Measurements from ENCODE around the gene FEZF2. TPM values are rescaled to one million over a fixed set of nuclear protein-coding genes. Genes with fewer than 3 reads are reported as not detected.
A peak's percentile ranks its signal among the peaks of the same experiment; 100 is the strongest.

The FEZF2 gene
- total RNA-seq, 4 donors from 2014 or later: not detected

DNA sequence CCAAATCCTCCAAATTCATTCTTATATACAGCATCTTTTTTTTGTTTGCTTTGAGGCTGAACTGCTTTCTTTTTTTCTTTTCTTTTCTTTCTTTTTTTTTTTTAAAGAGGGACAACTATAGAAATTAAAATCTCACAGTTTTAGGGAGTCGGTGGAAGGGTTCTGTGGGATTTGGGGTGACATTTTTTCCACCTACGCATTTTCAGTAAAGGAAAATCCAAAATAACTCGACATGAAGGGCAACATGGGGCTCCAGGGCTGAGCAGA is 3.0 kb upstream of the FEZF2 start:
- intact Hi-C loops (cut with DNase I; ENCODE audit: low total_unique reads) (no loop called here), in situ Hi-C loops (cut with MboI; ENCODE audit: low pct_ligation_motif_present in 1 of 4, low pct_unique_long_range_greater_than_20kb in 1 of 4, low sequenced_read_pairs in 3 of 4) (no loop called here)
- Histone ChIP-seq H3K4me3 (no peak overlapping the region), H3K27me3 (peaks cover 100% of the 10 kb centered on the region), H3K27ac (no peak overlapping the region), H3K9me3 (no peaks in the 10 kb centered on the region), H3K4me1 (peaks cover 0 to 23% (median 0%) of the 10 kb centered on the region in 4 donors), H3K36me3 (no peaks in the 10 kb centered on the region)
- WGBS, 2 donors (ENCODE audit: low coverage in 1 of 2): 20 to 60% methylated on average over 1 to 3 of the region's 3 CpGs
- TF ChIP-seq POLR2A (IDR thresholded peaks at IDR 0.05): no peak
- TF ChIP-seq POLR2AphosphoS5 (IDR thresholded peaks at IDR 0.05): no peak
- TF ChIP-seq, protein P1, sequence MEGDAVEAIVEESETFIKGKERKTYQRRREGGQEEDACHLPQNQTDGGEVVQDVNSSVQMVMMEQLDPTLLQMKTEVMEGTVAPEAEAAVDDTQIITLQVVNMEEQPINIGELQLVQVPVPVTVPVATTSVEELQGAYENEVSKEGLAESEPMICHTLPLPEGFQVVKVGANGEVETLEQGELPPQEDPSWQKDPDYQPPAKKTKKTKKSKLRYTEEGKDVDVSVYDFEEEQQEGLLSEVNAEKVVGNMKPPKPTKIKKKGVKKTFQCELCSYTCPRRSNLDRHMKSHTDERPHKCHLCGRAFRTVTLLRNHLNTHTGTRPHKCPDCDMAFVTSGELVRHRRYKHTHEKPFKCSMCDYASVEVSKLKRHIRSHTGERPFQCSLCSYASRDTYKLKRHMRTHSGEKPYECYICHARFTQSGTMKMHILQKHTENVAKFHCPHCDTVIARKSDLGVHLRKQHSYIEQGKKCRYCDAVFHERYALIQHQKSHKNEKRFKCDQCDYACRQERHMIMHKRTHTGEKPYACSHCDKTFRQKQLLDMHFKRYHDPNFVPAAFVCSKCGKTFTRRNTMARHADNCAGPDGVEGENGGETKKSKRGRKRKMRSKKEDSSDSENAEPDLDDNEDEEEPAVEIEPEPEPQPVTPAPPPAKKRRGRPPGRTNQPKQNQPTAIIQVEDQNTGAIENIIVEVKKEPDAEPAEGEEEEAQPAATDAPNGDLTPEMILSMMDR (IDR thresholded peaks at IDR 0.05): no peak
- TF ChIP-seq EP300 (IDR thresholded peaks at IDR 0.05; ENCODE audit: low read depth): no peak
- no peak for DNase-seq

DNA sequence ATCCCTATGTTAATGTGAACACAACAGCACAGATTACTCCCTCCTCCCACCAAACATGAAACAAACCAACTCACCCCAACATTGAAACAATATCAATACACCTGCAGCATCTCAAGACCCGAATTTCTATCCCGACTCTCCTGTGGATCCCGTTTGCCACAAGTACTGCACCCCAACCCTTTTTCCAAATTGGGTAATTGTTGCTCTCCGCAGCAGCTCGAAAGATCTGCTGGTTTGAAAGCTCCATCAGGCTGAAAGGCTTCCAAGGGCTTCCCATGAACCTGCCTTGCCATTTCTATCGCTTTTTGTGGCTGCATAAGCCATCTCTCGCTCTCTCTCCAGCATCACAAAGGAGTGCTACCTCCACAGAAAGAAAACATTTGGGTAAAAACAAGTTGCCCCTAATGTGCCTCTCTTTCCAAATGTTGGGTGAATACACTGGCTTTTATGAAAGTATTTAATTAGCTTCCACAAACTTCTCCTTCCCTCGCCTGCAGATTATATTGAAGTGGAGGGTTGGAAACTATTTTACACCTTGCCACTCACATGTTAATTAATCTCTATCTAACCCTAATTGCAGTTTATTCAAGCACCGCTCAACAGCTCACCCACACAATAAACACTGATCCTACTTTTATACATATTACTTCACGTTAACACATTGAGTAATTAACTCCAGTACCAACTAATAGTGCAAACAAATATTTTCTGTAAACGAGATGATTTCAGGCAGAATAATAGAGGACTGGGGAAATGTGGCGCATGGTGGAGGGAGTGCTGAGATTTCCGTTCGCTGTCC is 2.5 kb upstream of the FEZF2 start:
- H3K27me3 ChIP-seq: peaks cover 100% of the 10 kb centered on the region
- H3K9me3 ChIP-seq: no peaks in the 10 kb centered on the region
- H3K36me3 ChIP-seq: no peaks in the 10 kb centered on the region
- no peak overlapping the region for H3K27ac ChIP-seq
- TF ChIP-seq, protein P1 (IDR thresholded peaks at IDR 0.05): no peak
- TF ChIP-seq EP300 (IDR thresholded peaks at IDR 0.05; ENCODE audit: low read depth) (no peak), POLR2A (IDR thresholded peaks at IDR 0.05) (no peak)
- intact Hi-C loops (cut with DNase I; ENCODE audit: low total_unique reads) (no loop called here), in situ Hi-C loops (cut with MboI; ENCODE audit: low pct_ligation_motif_present in 1 of 4, low pct_unique_long_range_greater_than_20kb in 1 of 4, low sequenced_read_pairs in 3 of 4) (no loop called here)
- no peak for DNase-seq
- 27 to 37% methylated on average over 11 to 14 of the region's 14 CpGs for WGBS, 2 donors (ENCODE audit: low coverage in 1 of 2)
- peaks cover 0 to 23% (median 0%) of the 10 kb centered on the region in 4 donors for H3K4me1 ChIP-seq
- no peak overlapping the region for H3K4me3 ChIP-seq

DNA sequence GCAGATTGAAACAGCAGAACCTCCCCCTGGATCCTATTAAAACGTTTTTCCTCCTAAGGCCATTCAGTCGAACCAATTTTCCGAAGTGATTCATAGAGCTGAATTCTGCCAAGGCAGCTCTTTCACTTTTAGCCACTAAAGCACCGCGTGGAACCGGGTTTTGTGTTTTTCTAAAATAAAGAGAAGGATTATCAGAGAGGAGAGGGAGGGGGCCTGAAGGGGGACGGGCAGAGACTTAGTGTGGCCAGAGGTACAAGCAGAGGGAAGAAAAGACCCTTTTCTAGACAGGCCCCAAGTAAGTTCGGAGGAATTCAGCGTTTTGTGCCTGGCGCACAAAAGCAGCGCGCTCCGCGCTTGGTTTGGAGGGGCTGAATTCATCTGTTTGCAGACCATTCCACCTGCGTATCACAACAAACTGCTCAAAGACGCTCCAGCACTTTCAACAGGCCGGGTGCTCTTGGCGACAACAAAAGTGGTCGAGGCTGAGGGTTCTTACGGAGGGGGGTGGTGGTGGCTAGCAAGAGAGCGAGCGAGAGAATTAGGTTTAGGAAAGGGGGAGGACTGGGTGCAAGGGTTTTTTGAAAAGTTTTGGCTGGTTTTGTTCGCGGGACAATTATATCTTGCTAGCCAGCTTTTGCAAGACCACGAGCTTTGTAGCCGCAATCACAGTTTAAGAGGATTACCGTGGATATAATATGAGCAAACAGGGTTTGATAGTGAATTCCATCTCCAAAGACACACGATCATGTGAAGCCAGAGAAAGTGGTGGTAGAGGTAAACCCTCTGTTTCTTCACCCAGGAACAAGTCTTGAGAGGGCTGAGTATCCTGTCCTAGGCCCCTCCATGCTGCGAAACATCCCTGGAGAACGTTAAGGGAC is 1.2 kb upstream of the FEZF2 start:
- DNase-seq: no peak
- peaks cover 100% of the 10 kb centered on the region for H3K27me3 ChIP-seq
- in situ Hi-C loops (cut with MboI; ENCODE audit: low pct_ligation_motif_present in 1 of 4, low pct_unique_long_range_greater_than_20kb in 1 of 4, low sequenced_read_pairs in 3 of 4) (no loop called here), intact Hi-C loops (cut with DNase I; ENCODE audit: low total_unique reads) (no loop called here)
- no peaks in the 10 kb centered on the region for H3K9me3 ChIP-seq
- peak overlapping the region in 1 of 4 donors; percentile 26 for H3K4me3 ChIP-seq
- TF ChIP-seq EP300 (IDR thresholded peaks at IDR 0.05; ENCODE audit: low read depth) (no peak), POLR2AphosphoS5 (IDR thresholded peaks at IDR 0.05) (no peak), POLR2A (IDR thresholded peaks at IDR 0.05) (no peak)
- TF ChIP-seq, protein P1 (IDR thresholded peaks at IDR 0.05): no peak
- peaks cover 0 to 27% (median under 1%) of the 10 kb centered on the region in 4 donors for H3K4me1 ChIP-seq
- H3K27ac ChIP-seq: no peak overlapping the region
- no peaks in the 10 kb centered on the region for H3K36me3 ChIP-seq
- 13 to 14% methylated on average over 15 to 30 of the region's 30 CpGs for WGBS, 2 donors (ENCODE audit: low coverage in 1 of 2)

DNA sequence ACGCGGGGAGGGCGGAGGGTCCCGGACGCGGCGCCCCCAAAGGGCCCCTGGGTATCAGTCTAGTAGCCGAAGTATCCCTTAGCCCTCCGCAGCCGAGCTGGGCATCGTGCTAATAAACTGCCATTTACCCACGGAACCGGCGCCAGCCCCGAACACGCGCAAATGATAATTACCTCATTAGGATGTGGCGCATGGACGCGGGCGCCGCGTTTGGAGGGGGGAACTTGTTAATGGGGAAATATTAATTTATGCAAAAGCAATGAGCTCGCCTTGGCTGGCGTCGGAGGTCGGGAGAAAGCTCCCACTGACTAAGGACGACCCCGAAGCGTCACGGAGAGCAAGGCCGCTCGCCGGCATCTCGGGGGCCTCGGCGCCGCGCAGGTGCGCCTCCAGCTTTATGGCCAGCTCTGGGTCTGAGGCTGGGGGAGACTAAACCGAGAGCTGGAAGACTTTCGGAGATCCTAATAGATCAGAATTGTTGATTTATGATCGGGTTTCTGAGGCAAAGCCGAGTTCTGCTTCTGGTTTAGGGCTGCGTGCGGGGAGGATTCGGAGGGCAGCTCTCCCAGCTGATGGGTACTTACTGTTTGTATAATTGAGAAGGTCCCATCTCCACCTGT is 474 bp upstream of the FEZF2 start:
- no peaks in the 10 kb centered on the region for H3K9me3 ChIP-seq
- H3K36me3 ChIP-seq: no peaks in the 10 kb centered on the region
- H3K27ac ChIP-seq: no peak overlapping the region
- peak overlapping the region in 1 of 4 donors; percentile 26 for H3K4me3 ChIP-seq
- peaks cover 0 to 33% (median 4%) of the 10 kb centered on the region in 4 donors for H3K4me1 ChIP-seq
- in situ Hi-C loops (cut with MboI; ENCODE audit: low pct_ligation_motif_present in 1 of 4, low pct_unique_long_range_greater_than_20kb in 1 of 4, low sequenced_read_pairs in 3 of 4) (no loop called here), intact Hi-C loops (cut with DNase I; ENCODE audit: low total_unique reads) (no loop called here)
- TF ChIP-seq EP300 (IDR thresholded peaks at IDR 0.05; ENCODE audit: low read depth) (no peak), POLR2A (IDR thresholded peaks at IDR 0.05) (no peak), POLR2AphosphoS5 (IDR thresholded peaks at IDR 0.05) (no peak)
- TF ChIP-seq, protein P1 (IDR thresholded peaks at IDR 0.05): no peak
- H3K27me3 ChIP-seq: peaks cover 100% of the 10 kb centered on the region
- no peak for DNase-seq
- WGBS, 2 donors (ENCODE audit: low coverage in 1 of 2): 17% methylated on average over 47 of the region's 47 CpGs; no CpG with 5 or more reads in 1 of the 2 donors
